ENCODE measurements around the gene SUPT5H. TPM values are rescaled to one million over a fixed set of nuclear protein-coding genes. Genes with fewer than 3 reads are reported as not detected.
A peak's percentile ranks its signal among the peaks of the same experiment; 100 is the strongest.

SUPT5H gene
- total and polyA plus RNA-seq, 2 of the 13 experiments (the other 11 are each of a cell fraction or from before 2014, with no cell fraction given), result 48.2 to 51.7 TPM

DNA sequence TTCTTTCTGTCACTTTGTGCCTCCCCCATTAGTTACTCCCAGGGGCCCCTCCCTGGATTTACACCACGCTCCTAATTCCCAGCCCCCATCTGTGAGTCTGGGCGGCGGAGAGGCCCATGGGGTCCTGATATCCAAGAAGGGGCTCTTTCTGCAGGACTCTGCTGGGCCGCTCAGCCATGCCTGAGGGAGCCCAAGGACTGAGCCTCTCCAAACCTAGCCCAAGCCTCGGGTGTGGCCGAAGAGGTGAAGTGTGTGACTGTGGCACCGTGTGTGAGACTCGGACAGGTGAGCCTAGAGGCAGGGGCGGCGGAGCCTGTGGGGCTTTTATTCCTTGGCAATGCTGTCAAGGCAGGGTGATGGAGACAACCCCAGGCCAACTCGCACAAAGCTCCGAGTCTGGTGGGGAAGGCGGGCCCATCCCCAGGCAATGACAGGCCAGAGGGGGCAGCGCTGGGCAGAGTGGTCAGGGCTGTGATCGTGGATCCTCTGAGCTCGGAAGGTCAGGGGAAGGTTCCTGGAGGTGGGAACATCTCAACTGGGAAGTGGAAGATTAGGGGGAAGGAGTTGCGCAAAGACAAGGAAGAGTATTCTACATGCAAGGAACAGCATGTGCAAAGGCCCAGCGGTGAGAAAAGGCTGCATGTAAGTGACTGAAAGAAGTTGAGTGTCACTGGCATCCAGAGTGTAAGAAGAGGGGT lies 31.3 kb upstream of the SUPT5H start (continued):
- TF ChIP-seq ZBTB49 (CRISPR knock-in tag; IDR thresholded peaks at IDR 0.05; ENCODE audit: borderline replicate concordance) (no peak), ARNT2 (CRISPR knock-in tag; IDR thresholded peaks at IDR 0.05; ENCODE audit: low read depth) (no peak), ZSCAN9 (CRISPR knock-in tag; IDR thresholded peaks at IDR 0.05; ENCODE audit: borderline replicate concordance) (no peak), ZNF704 (CRISPR knock-in tag; IDR thresholded peaks at IDR 0.05; ENCODE audit: borderline replicate concordance) (no peak), SAP130 (CRISPR knock-in tag; IDR thresholded peaks at IDR 0.05; ENCODE audit: low read depth) (peak; percentile 57), ZNF362 (CRISPR knock-in tag; IDR thresholded peaks at IDR 0.05; ENCODE audit: borderline replicate concordance) (no peak), KAT8 (CRISPR knock-in tag; IDR thresholded peaks at IDR 0.05) (no peak), MXI1 (IDR thresholded peaks at IDR 0.05; ENCODE audit: borderline replicate concordance, low read depth, low read length) (0 out of 3 replicates have a peak, but pooled peaks have one; percentile 3), HOMEZ (CRISPR knock-in tag; IDR thresholded peaks at IDR 0.05; ENCODE audit: low read depth) (no peak), HDAC2 (CRISPR knock-in tag; IDR thresholded peaks at IDR 0.05) (no peak; the same call in 1 of the 2 replicates), DR1 (CRISPR knock-in tag; IDR thresholded peaks at IDR 0.05) (no peak), ZBTB20 (CRISPR knock-in tag; IDR thresholded peaks at IDR 0.05; ENCODE audit: borderline replicate concordance, low read depth) (no peak), ZNF143 (CRISPR knock-in tag; IDR thresholded peaks at IDR 0.05) (no peak), ZBTB7B (CRISPR knock-in tag; IDR thresholded peaks at IDR 0.05) (no peak), ONECUT2 (CRISPR knock-in tag; IDR thresholded peaks at IDR 0.05) (no peak), SOX5 (CRISPR knock-in tag; IDR thresholded peaks at IDR 0.05; ENCODE audit: borderline replicate concordance) (no peak), ZFP62 (CRISPR knock-in tag; IDR thresholded peaks at IDR 0.05) (no peak), ZNF33B (CRISPR knock-in tag; IDR thresholded peaks at IDR 0.05) (0 out of 2 replicates have a peak, but pooled peaks have one; percentile 44), RBM22 (optimal IDR thresholded peaks at IDR 0.05; ENCODE audit: low read length) (no peak)
- TF ChIP-seq, protein P1, sequence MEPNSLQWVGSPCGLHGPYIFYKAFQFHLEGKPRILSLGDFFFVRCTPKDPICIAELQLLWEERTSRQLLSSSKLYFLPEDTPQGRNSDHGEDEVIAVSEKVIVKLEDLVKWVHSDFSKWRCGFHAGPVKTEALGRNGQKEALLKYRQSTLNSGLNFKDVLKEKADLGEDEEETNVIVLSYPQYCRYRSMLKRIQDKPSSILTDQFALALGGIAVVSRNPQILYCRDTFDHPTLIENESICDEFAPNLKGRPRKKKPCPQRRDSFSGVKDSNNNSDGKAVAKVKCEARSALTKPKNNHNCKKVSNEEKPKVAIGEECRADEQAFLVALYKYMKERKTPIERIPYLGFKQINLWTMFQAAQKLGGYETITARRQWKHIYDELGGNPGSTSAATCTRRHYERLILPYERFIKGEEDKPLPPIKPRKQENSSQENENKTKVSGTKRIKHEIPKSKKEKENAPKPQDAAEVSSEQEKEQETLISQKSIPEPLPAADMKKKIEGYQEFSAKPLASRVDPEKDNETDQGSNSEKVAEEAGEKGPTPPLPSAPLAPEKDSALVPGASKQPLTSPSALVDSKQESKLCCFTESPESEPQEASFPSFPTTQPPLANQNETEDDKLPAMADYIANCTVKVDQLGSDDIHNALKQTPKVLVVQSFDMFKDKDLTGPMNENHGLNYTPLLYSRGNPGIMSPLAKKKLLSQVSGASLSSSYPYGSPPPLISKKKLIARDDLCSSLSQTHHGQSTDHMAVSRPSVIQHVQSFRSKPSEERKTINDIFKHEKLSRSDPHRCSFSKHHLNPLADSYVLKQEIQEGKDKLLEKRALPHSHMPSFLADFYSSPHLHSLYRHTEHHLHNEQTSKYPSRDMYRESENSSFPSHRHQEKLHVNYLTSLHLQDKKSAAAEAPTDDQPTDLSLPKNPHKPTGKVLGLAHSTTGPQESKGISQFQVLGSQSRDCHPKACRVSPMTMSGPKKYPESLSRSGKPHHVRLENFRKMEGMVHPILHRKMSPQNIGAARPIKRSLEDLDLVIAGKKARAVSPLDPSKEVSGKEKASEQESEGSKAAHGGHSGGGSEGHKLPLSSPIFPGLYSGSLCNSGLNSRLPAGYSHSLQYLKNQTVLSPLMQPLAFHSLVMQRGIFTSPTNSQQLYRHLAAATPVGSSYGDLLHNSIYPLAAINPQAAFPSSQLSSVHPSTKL (CRISPR knock-in tag; IDR thresholded peaks at IDR 0.05), result no peak
